GM12878 (cell line): ENCODE data around the gene SLC25A51. TPM values are rescaled to one million over a fixed set of nuclear protein-coding genes. Genes with fewer than 3 reads are reported as not detected.

Experiments used
- CBX3 ChIP-seq: fragments of 200-600 bp; sonication (generic); IDR thresholded peaks from 2 replicates; pipeline ENCODE4 v1.6.1; 2016; ENCODE audit warnings: low read depth, borderline replicate concordance
- CREM ChIP-seq: IDR thresholded peaks from 2 replicates; pipeline ENCODE4 v1.6.1; 2014; ENCODE audit warnings: antibody characterized with exemption, low read depth
- CTCF ChIP-seq, 3 experiments: IDR thresholded peaks in 2 of 3; conservative IDR thresholded peaks in 1 of 3; 2 replicates each; pipeline ENCODE4 v1.5.1; 2011; ENCODE audit warnings: low read depth in 3 of 3, low read length in 3 of 3, mild to moderate bottlenecking in 3 of 3, control low read depth in 2 of 3, moderate library complexity in 2 of 3, inconsistent platforms in 1 of 3, mixed read lengths in 1 of 3; ENCODE audit not compliant: control insufficient read depth in 2 of 3, insufficient read depth in 1 of 3; ENCODE audit errors: extremely low read depth in 1 of 3
- ESRRA ChIP-seq: IDR thresholded peaks from 2 replicates; pipeline ENCODE4 v1.6.1; 2012; ENCODE audit warnings: mild to moderate bottlenecking, low read length, improper control_type of control experiment
- ETV6 ChIP-seq, 2 experiments: fragments of 450-650 bp in 1 of 2; IDR thresholded peaks in 1 of 2; conservative IDR thresholded peaks in 1 of 2; 2 replicates each; pipeline ENCODE4 v1.6.1; 2014; ENCODE audit warnings: antibody characterized with exemption in 1 of 2, borderline replicate concordance in 1 of 2, low read depth in 1 of 2, mild to moderate bottlenecking in 1 of 2, moderate library complexity in 1 of 2
- FOS ChIP-seq: IDR thresholded peaks from 3 replicates; pipeline ENCODE4 v1.6.1; 2011; ENCODE audit warnings: borderline replicate concordance; ENCODE audit not compliant: insufficient read length; ENCODE audit errors: extremely low read depth
- GATAD2B ChIP-seq: fragments of 450-650 bp; conservative IDR thresholded peaks from 2 replicates; pipeline ENCODE4 v1.6.1; 2017; ENCODE audit warnings: low read depth, mild to moderate bottlenecking, moderate library complexity
- HDAC2 ChIP-seq: fragments of 200-600 bp; sonication (generic); IDR thresholded peaks from 2 replicates; pipeline ENCODE4 v1.6.1; 2017
- HDGF ChIP-seq: fragments of 450-650 bp; IDR thresholded peaks from 2 replicates; pipeline ENCODE4 v1.6.1; 2016; ENCODE audit warnings: antibody characterized with exemption
- LARP7 ChIP-seq: fragments of 450-650 bp; IDR thresholded peaks from 2 replicates; pipeline ENCODE4 v1.6.1; 2017; ENCODE audit warnings: mild to moderate bottlenecking
- MAX ChIP-seq: IDR thresholded peaks from 2 replicates; pipeline ENCODE4 v1.6.1; 2012; ENCODE audit warnings: low read depth, low read length, improper control_type of control experiment
- MEF2B ChIP-seq: fragments of 450-650 bp; IDR thresholded peaks from 2 replicates; pipeline ENCODE4 v1.6.1; 2018; ENCODE audit warnings: mild to moderate bottlenecking, moderate library complexity; ENCODE audit not compliant: partially characterized antibody, poor library complexity, severe bottlenecking
- NFYA ChIP-seq: IDR thresholded peaks from 2 replicates; pipeline ENCODE4 v1.6.1; 2011; ENCODE audit warnings: low read depth, mild to moderate bottlenecking, low read length, improper control_type of control experiment, borderline replicate concordance
- NFYB ChIP-seq: IDR thresholded peaks from 2 replicates; pipeline ENCODE4 v1.6.1; 2011; ENCODE audit warnings: low read depth, mild to moderate bottlenecking, low read length, improper control_type of control experiment, moderate library complexity; ENCODE audit not compliant: insufficient read depth
- PAX5 ChIP-seq: IDR thresholded peaks from 2 replicates; pipeline ENCODE4 v1.6.1; 2011; ENCODE audit warnings: low read depth, low read length, borderline replicate concordance
- PAX8 ChIP-seq: fragments of 450-650 bp; IDR thresholded peaks from 2 replicates; pipeline ENCODE4 v1.6.1; 2017; ENCODE audit warnings: mild to moderate bottlenecking, moderate library complexity
- POU2F2 ChIP-seq: IDR thresholded peaks from 3 replicates; pipeline ENCODE4 v1.6.1; 2011; ENCODE audit warnings: low read depth, mild to moderate bottlenecking, low read length, borderline replicate concordance
- RCOR1 ChIP-seq: conservative IDR thresholded peaks from 2 replicates; pipeline ENCODE4 v1.6.1; 2012; ENCODE audit warnings: low read depth, low read length, improper control_type of control experiment
- RELA ChIP-seq: fragments of 450-650 bp; IDR thresholded peaks from 2 replicates; pipeline ENCODE4 v1.8.0; 2014; ENCODE audit warnings: borderline replicate concordance; ENCODE audit not compliant: partially characterized antibody
- SMC3 ChIP-seq: IDR thresholded peaks from 2 replicates; pipeline ENCODE4 v1.6.1; 2011; ENCODE audit warnings: low read length, improper control_type of control experiment, borderline replicate concordance
- YY1 ChIP-seq: IDR thresholded peaks from 2 replicates; pipeline ENCODE4 v1.6.1; 2011; ENCODE audit warnings: low read depth, mild to moderate bottlenecking, low read length
- ZBTB4 ChIP-seq: fragments of 450-650 bp; formaldehyde crosslinking; IDR thresholded peaks from 2 replicates; pipeline ENCODE4 v1.4.0; 2022; ENCODE audit warnings: mild to moderate bottlenecking, moderate library complexity
- ZSCAN29 ChIP-seq: fragments of 450-650 bp; IDR thresholded peaks from 2 replicates; pipeline ENCODE4 v1.6.1; 2017; ENCODE audit warnings: mild to moderate bottlenecking, moderate library complexity
- ZZZ3 ChIP-seq: IDR thresholded peaks from 2 replicates; pipeline ENCODE4 v1.6.1; 2011; ENCODE audit warnings: low read depth; ENCODE audit not compliant: control insufficient read depth, insufficient read length
- polyA plus RNA-seq, 11 experiments: library from polyadenylated mRNA; depleted of rRNA in 4 of 11; unstranded in 6 of 11; stranded (reverse) in 5 of 11; fragments of >200 nt; fragmentation: Nextera tagmentation in 4 of 11; fragmentation: Illumina TruSeq in 1 of 11; extraction: Ambion mirVana in 4 of 11; extraction: Trizol in 1 of 11; gene quantifications; 1 replicate in 1 of 11; 2 replicates in 10 of 11; pipeline versions ENCODE4 v1.2.1 to v1.2.3, GENCODE V29; 2011 to 2016; ENCODE audit warnings: inconsistent platforms in 2 of 11, missing spikeins in 2 of 11, low read depth in 1 of 11
- total RNA-seq, 4 experiments: library from RNA; depleted of rRNA in 3 of 4; stranded (reverse); fragments of >200 nt in 3 of 4; fragmentation: Illumina TruSeq in 1 of 4; extraction: Trizol in 1 of 4; gene quantifications; 2 replicates each; pipeline versions ENCODE4 v1.2.1 to v1.2.3, GENCODE V29; 2013 to 2021

Gene SLC25A51
- total and polyA plus RNA-seq, 10 of the 15 experiments (the other 5 are each of a cell fraction or from before 2014, with no cell fraction given) = 3.8 to 29.3 (median 13.2) TPM

GRCh38 chr9:37913480-37914153 lies 9.7 kb upstream of the SLC25A51 start (continued):
- TF ChIP-seq ESRRA (peak; percentile 57; the same call in 1 of the 2 replicates), RELA (peak; percentile 23), YY1 (peak; percentile 77; the same call in 1 of the 2 replicates), MAX (peak; percentile 50; the same call in 1 of the 2 replicates), PAX8 (no peak), CREM (no peak; the same call in 1 of the 2 replicates), ZSCAN29 (no peak), CTCF (IDR thresholded peaks at IDR 0.05 in 2 of 3, conservative IDR thresholded peaks at IDR 0.05 in 1 of 3; ENCODE audit: control insufficient read depth in 2 of 3, extremely low read depth in 1 of 3, insufficient read depth in 1 of 3, low read depth in 3 of 3, low read length in 3 of 3) (peak; percentile 96 to 98 (median 97)), ZZZ3 (no peak), NFYA (no peak), LARP7 (peak; percentile 57; the same call in 1 of the 2 replicates), PAX5 (no peak), RCOR1 (0 out of 2 replicates have a peak, but pooled peaks have one; percentile 62), HDGF (peak; percentile 58; the same call in 1 of the 2 replicates), MEF2B (no peak), GATAD2B (peak; percentile 17; the same call in 1 of the 2 replicates), CBX3 (no peak), POU2F2 (peak; percentile 63; the same call in 2 of the 3 replicates), ZBTB4 (CRISPR knock-in tag) (no peak), HDAC2 (no peak), NFYB (no peak), FOS (no peak), SMC3 (peak; percentile 100), ETV6 (conservative IDR thresholded peaks at IDR 0.05 in 1 of 2, IDR thresholded peaks at IDR 0.05 in 1 of 2; ENCODE audit: borderline replicate concordance in 1 of 2, low read depth in 1 of 2) (no peak)
